Activated T-cell treated with anti-CD3 and anti-CD28 coated beads for 24 hours (primary cell): Measurements from ENCODE around the gene PPP3CA.
"Not testable (repeated sequence)": the region's sequence is repeated elsewhere in the genome, so short reads cannot be mapped to it uniquely, and the experiment has no call there.

Source experiments
- DNase-seq: peaks from one replicate; pipeline ENCODE4 v3.0.0-alpha.2; 2020; ENCODE audit warnings: low read depth

PPP3CA gene

GRCh38 chr4:101098666-101099400, 248.5 kb downstream of the PPP3CA start:
- DNase-seq = no peak

GRCh38 chr4:101092609-101093008, 254.7 kb downstream of the PPP3CA start:
- DNase-seq = not testable (repeated sequence)

- no peak for DNase-seq
Observed at GRCh38 chr4:101089168-101089567, 258.2 kb downstream of the PPP3CA start.

- DNase-seq = no peak
Observed at GRCh38 chr4:101086801-101087586, 260.3 kb downstream of the PPP3CA start.

GRCh38 chr4:101083131-101083530, 264.2 kb downstream of the PPP3CA start:
- DNase-seq = no peak

GRCh38 chr4:101081695-101082369, 265.5 kb downstream of the PPP3CA start:
- DNase-seq = no peak

- no peak for DNase-seq
Observed at GRCh38 chr4:101081166-101081565, 266.2 kb downstream of the PPP3CA start.

GRCh38 chr4:101078950-101079349, 268.4 kb downstream of the PPP3CA start:
- DNase-seq = no peak

- DNase-seq = no peak
Observed at GRCh38 chr4:101076032-101076431, 271.3 kb downstream of the PPP3CA start.

GRCh38 chr4:101075536-101075935, 271.8 kb downstream of the PPP3CA start:
- DNase-seq = no peak

GRCh38 chr4:101074326-101074725, 273.0 kb downstream of the PPP3CA start:
- no peak for DNase-seq

GRCh38 chr4:101071241-101071640, 276.1 kb downstream of the PPP3CA start:
- no peak for DNase-seq

GRCh38 chr4:101068115-101068514, 279.2 kb downstream of the PPP3CA start:
- no peak for DNase-seq

GRCh38 chr4:101067383-101067782, 279.9 kb downstream of the PPP3CA start:
- no peak for DNase-seq

- no peak for DNase-seq
Observed at GRCh38 chr4:101066626-101067170, 280.6 kb downstream of the PPP3CA start.

- DNase-seq = no peak
Observed at GRCh38 chr4:101065935-101066485, 281.3 kb downstream of the PPP3CA start.

GRCh38 chr4:101065346-101065745, 282.0 kb downstream of the PPP3CA start:
- no peak for DNase-seq

GRCh38 chr4:101064541-101065180, 282.7 kb downstream of the PPP3CA start:
- no peak for DNase-seq

- no peak for DNase-seq
Observed at GRCh38 chr4:101055392-101055791, 291.9 kb downstream of the PPP3CA start.

GRCh38 chr4:101050837-101051205, 296.5 kb downstream of the PPP3CA start:
- DNase-seq = no peak

GRCh38 chr4:101050088-101050836, 297.1 kb downstream of the PPP3CA start:
- no peak for DNase-seq
